Inferior parietal cortex (tissue), 1 donor: ENCODE measurements around the gene AFDN.
A peak's percentile ranks its signal among the peaks of the same experiment; 100 is the strongest.

Source experiments
- DNase-seq: peaks from one replicate; pipeline ENCODE4 v3.0.0-alpha.2; 2016; ENCODE audit errors: extremely low spot score

The AFDN gene

GRCh38 chr6:167918548-167919278, 92.0 kb downstream of the AFDN start:
- DNase-seq = no peak

- no peak for DNase-seq
These were observed 92.6 kb downstream of the AFDN start for GRCh38 chr6:167919349-167919748.

GRCh38 chr6:167920165-167920564, 93.5 kb downstream of the AFDN start:
- DNase-seq = no peak

- DNase-seq = no peak
These were observed 95.1 kb downstream of the AFDN start for GRCh38 chr6:167921831-167922230.

GRCh38 chr6:167925026-167925425, 98.3 kb downstream of the AFDN start:
- peak; percentile 13 for DNase-seq

- DNase-seq = no peak
These were observed 100.5 kb downstream of the AFDN start for GRCh38 chr6:167927246-167927645.

- no peak for DNase-seq
These were observed 101.4 kb downstream of the AFDN start for GRCh38 chr6:167928111-167928510.

- DNase-seq = no peak
These were observed 103.6 kb downstream of the AFDN start for GRCh38 chr6:167930295-167930694.

- DNase-seq = no peak
These were observed 106.0 kb downstream of the AFDN start for GRCh38 chr6:167932468-167933276.

- no peak for DNase-seq
These were observed 106.6 kb downstream of the AFDN start for GRCh38 chr6:167933290-167933689.

- DNase-seq = no peak
These were observed 107.1 kb downstream of the AFDN start for GRCh38 chr6:167933847-167934246.

- no peak for DNase-seq
These were observed 107.7 kb downstream of the AFDN start for GRCh38 chr6:167934426-167934864.

GRCh38 chr6:167936051-167936450, 109.3 kb downstream of the AFDN start:
- no peak for DNase-seq

GRCh38 chr6:167937301-167937700, 110.6 kb downstream of the AFDN start:
- no peak for DNase-seq

- no peak for DNase-seq
These were observed 111.5 kb downstream of the AFDN start for GRCh38 chr6:167937948-167938911.

GRCh38 chr6:167941822-167942221, 115.1 kb downstream of the AFDN start:
- DNase-seq = no peak

- no peak for DNase-seq
These were observed 117.4 kb downstream of the AFDN start for GRCh38 chr6:167944130-167944529.

GRCh38 chr6:167946007-167946406, 119.3 kb downstream of the AFDN start:
- no peak for DNase-seq

GRCh38 chr6:167946604-167947003, 119.9 kb downstream of the AFDN start:
- no peak for DNase-seq

GRCh38 chr6:167947716-167948115, 121.0 kb downstream of the AFDN start:
- DNase-seq = no peak

GRCh38 chr6:167948716-167949115, 122.0 kb downstream of the AFDN start:
- no peak for DNase-seq

- no peak for DNase-seq
These were observed 122.5 kb downstream of the AFDN start for GRCh38 chr6:167949121-167949684.
